ENCODE data around the gene APOBEC3G. TPM values are rescaled to one million over a fixed set of nuclear protein-coding genes. Genes with fewer than 3 reads are reported as not detected.

APOBEC3G gene
- polyA plus RNA-seq, 4 donors: 1.3 to 8.0 (median 5.9) TPM

DNA sequence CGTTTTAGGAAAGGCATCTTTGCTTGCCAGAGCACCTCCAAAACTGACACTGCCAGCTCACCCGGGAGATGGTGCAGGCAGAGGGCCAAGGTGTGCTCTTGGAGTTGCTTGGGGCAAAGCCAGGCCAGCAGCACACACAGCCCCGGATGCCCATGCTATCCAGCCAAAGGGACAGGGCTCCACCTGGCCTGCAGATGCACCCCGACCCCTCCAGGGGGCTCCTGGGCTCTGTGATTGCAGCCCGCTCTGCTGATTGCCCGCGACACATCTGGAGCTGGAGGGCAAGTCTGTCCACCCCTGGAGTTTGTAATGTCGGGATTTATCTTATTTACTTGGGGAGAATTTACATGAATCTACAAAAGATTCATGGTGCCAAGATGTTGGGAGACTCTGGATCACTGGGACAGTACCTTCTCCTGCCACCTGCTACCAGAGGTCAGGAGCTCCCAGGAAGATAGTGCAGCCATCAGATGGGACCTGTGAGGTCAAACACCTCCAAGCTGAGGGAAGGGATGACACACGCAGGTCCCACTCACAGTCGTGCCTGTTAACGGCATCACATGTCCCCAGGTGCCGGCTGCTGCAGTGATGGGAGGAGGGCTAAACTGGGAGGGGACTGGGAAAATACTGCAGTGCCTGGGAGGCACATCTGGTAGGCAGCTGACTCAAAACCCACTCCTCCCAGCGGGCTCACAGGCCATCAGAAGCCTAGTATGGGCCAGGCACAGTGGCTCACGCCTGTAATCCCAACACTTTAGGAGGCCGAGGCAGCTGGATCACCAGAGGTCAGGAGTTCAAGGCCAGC lies 58.2 kb downstream of the APOBEC3G start:
- Histone ChIP-seq H3K9me3 (ENCODE audit: control insufficient read depth in 2 of 2, insufficient read depth in 1 of 2, low read depth in 1 of 2, low read length in 1 of 2) (no peaks in the 10 kb centered on the region), H3K36me3 (ENCODE audit: control insufficient read depth in 3 of 3, insufficient read depth in 2 of 3, low read depth in 1 of 3, low read length in 3 of 3) (peaks cover 0 to 42% (median 2%) of the 10 kb centered on the region in 3 donors), H3K4me3 (ENCODE audit: low read depth in 1 of 3, low read length in 3 of 3) (no peak overlapping the region), H3K4me1 (ENCODE audit: control insufficient read depth in 3 of 3, insufficient read depth in 2 of 3, low read depth in 1 of 3, low read length in 2 of 3) (peaks cover 0 to 7% (median 0%) of the 10 kb centered on the region in 3 donors), H3K27me3 (ENCODE audit: control insufficient read depth in 3 of 3, insufficient read depth in 3 of 3, low read length in 3 of 3) (no peaks in the 10 kb centered on the region), H3K27ac (ENCODE audit: low read depth in 1 of 3, low read length in 2 of 3) (no peak overlapping the region)
- FAIRE-seq (no peak), DNase-seq (no peak)
- 58 to 66% (median 62%) methylated on average over 15 of the region's 15 CpGs for WGBS, 3 donors

DNA sequence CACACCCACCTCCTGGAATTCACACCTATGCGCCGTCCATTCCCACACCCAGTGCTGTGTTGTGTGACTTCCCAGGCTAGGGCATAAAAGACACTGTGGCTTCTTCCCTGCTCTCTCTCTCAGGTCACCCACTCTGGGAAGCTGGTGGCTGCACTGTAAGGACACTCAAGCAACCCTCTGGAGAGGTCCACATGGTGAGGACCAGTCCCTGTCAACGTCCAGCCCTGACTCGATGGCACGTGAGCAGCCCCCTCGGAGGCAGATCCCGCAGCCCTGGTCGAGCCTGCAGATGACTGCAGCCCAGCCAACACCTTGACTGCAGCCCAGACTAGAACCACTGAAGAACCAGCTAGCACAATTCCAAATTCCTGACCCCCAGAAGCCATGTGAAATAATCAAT lies 59.2 kb downstream of the APOBEC3G start:
- H3K9me3 ChIP-seq (ENCODE audit: control insufficient read depth in 2 of 2, insufficient read depth in 1 of 2, low read depth in 1 of 2, low read length in 1 of 2): no peaks in the 10 kb centered on the region
- FAIRE-seq (no peak), DNase-seq (no peak)
- H3K27me3 ChIP-seq (ENCODE audit: control insufficient read depth in 3 of 3, insufficient read depth in 3 of 3, low read length in 3 of 3): no peaks in the 10 kb centered on the region
- WGBS, 3 donors: 89 to 93% (median 91%) methylated on average over 8 of the region's 8 CpGs
- H3K27ac ChIP-seq (ENCODE audit: low read depth in 1 of 3, low read length in 2 of 3): no peak overlapping the region
- H3K4me3 ChIP-seq (ENCODE audit: low read depth in 1 of 3, low read length in 3 of 3): no peak overlapping the region
- peaks cover 0 to 46% (median 2%) of the 10 kb centered on the region in 3 donors for H3K36me3 ChIP-seq (ENCODE audit: control insufficient read depth in 3 of 3, insufficient read depth in 2 of 3, low read depth in 1 of 3, low read length in 3 of 3)
- peaks cover 0 to 1% (median 0%) of the 10 kb centered on the region in 3 donors for H3K4me1 ChIP-seq (ENCODE audit: control insufficient read depth in 3 of 3, insufficient read depth in 2 of 3, low read depth in 1 of 3, low read length in 2 of 3)

Other genes starting within 250 kb of the APOBEC3G start
- 1 to 10 TPM in 2 of 4 donors, under 1 TPM in 2; 0.22 to 5.3 (median 2.2) TPM for gene NPTXR, start 233.2 kb upstream of the APOBEC3G start, polyA plus RNA-seq
- gene CBX6, start 205.1 kb upstream of the APOBEC3G start, polyA plus RNA-seq: 10 to 100 TPM in 2 of 4 donors, 1 to 10 TPM in 2; 1.1 to 16.0 (median 9.5) TPM
- gene APOBEC3A, start 119.7 kb upstream of the APOBEC3G start, polyA plus RNA-seq: under 1 TPM in 3 of 4 donors, not detected in 1; 0.13 to 0.81 (median 0.37) TPM
- 1 to 10 TPM; 3.5 to 5.8 (median 4.6) TPM for gene APOBEC3B, start 94.9 kb upstream of the APOBEC3G start, polyA plus RNA-seq
- gene APOBEC3C, start 63.0 kb upstream of the APOBEC3G start, polyA plus RNA-seq: 10 to 100 TPM in 2 of 4 donors, 1 to 10 TPM in 2; 2.2 to 16.3 (median 11.2) TPM
- 1 to 10 TPM in 3 of 4 donors, not detected in 1; 1.1 to 2.9 (median 2.4) TPM for gene APOBEC3D, start 56.1 kb upstream of the APOBEC3G start, polyA plus RNA-seq
- gene APOBEC3F, start 36.4 kb upstream of the APOBEC3G start, polyA plus RNA-seq: 1 to 10 TPM; 3.1 to 4.4 (median 3.6) TPM
- under 1 TPM in 2 of 4 donors, not detected in 2; 0.12 to 0.22 TPM for gene APOBEC3H, start 20.0 kb downstream of the APOBEC3G start, polyA plus RNA-seq
- gene CBX7, start 75.4 kb downstream of the APOBEC3G start, polyA plus RNA-seq: 10 to 100 TPM in 3 of 4 donors, 1 to 10 TPM in 1; 9.8 to 29.8 (median 21.2) TPM
- gene PDGFB, start 167.7 kb downstream of the APOBEC3G start, polyA plus RNA-seq: 1 to 10 TPM in 2 of 4 donors, under 1 TPM in 2; 0.22 to 7.5 (median 2.8) TPM
- gene RPL3, start 242.3 kb downstream of the APOBEC3G start, polyA plus RNA-seq: 1,000 to 10,000 TPM; 1,757 to 4,298 (median 3,733) TPM